ENCODE data around the gene ARHGEF17.
"Not testable (repeated sequence)": the region's sequence is repeated elsewhere in the genome, so short reads cannot be mapped to it uniquely, and the experiment has no call there.

The ARHGEF17 gene

GRCh38 chr11:73271936-73272679 lies 36.0 kb upstream of the ARHGEF17 start, which contains the start of gene P2RY6:
Gene P2RY6, plus strand, starts transcription at chr11:73272338. Its CDS starts 24,181 bp downstream, at chr11:73296519.
- peak in 3 of 14 donors; percentile 17 to 47 (median 21) for DNase-seq

GRCh38 chr11:73272680-73273038 lies 35.4 kb upstream of the ARHGEF17 start:
- DNase-seq: no peak

- DNase-seq: no peak
Observed at GRCh38 chr11:73273222-73273895, 34.7 kb upstream of the ARHGEF17 start.

- not testable (repeated sequence) for DNase-seq
Observed at GRCh38 chr11:73274191-73274590, 33.9 kb upstream of the ARHGEF17 start.

- DNase-seq: peak in 4 of 14 donors; percentile 18 to 22 (median 20)
Observed at GRCh38 chr11:73274722-73275380, 33.2 kb upstream of the ARHGEF17 start.

- no peak for DNase-seq
Observed at GRCh38 chr11:73275381-73275750, 32.7 kb upstream of the ARHGEF17 start.

- no peak for DNase-seq
Observed at GRCh38 chr11:73277467-73277866, 30.6 kb upstream of the ARHGEF17 start.

- peak in 3 of 14 donors; percentile 7 to 33 (median 20) for DNase-seq
Observed at GRCh38 chr11:73280626-73281025, 27.4 kb upstream of the ARHGEF17 start.

GRCh38 chr11:73281201-73281741 lies 26.8 kb upstream of the ARHGEF17 start:
- no peak for DNase-seq

GRCh38 chr11:73281796-73282660 lies 26.0 kb upstream of the ARHGEF17 start:
- no peak for DNase-seq

GRCh38 chr11:73283276-73284000 lies 24.6 kb upstream of the ARHGEF17 start:
- no peak for DNase-seq

- no peak for DNase-seq
Observed at GRCh38 chr11:73284106-73284505, 24.0 kb upstream of the ARHGEF17 start.

GRCh38 chr11:73285721-73286120 lies 22.4 kb upstream of the ARHGEF17 start:
- no peak for DNase-seq

GRCh38 chr11:73286240-73286810 lies 21.8 kb upstream of the ARHGEF17 start:
- DNase-seq: no peak

GRCh38 chr11:73287400-73288101 lies 20.5 kb upstream of the ARHGEF17 start:
- DNase-seq: no peak

- DNase-seq: peak in 1 of 14 donors; percentile 11
Observed at GRCh38 chr11:73288192-73288872, 19.7 kb upstream of the ARHGEF17 start.

- DNase-seq: peak in 10 of 14 donors; percentile 25 to 78 (median 62)
Observed at GRCh38 chr11:73288873-73289707, 19.0 kb upstream of the ARHGEF17 start.

GRCh38 chr11:73290536-73290935 lies 17.5 kb upstream of the ARHGEF17 start:
- no peak for DNase-seq

- no peak for DNase-seq
Observed at GRCh38 chr11:73291196-73291595, 16.9 kb upstream of the ARHGEF17 start.

Measured in C1 segment of cervical spinal cord (tissue), 14 donors.